Activated T-cell treated with anti-CD3 and anti-CD28 coated beads for 1 hour (primary cell): ENCODE data around the gene PSMA1.

Experiments used
- DNase-seq: peaks from one replicate; pipeline ENCODE4 v3.0.0-alpha.2; 2020; ENCODE audit warnings: low read depth

Gene PSMA1

DNA sequence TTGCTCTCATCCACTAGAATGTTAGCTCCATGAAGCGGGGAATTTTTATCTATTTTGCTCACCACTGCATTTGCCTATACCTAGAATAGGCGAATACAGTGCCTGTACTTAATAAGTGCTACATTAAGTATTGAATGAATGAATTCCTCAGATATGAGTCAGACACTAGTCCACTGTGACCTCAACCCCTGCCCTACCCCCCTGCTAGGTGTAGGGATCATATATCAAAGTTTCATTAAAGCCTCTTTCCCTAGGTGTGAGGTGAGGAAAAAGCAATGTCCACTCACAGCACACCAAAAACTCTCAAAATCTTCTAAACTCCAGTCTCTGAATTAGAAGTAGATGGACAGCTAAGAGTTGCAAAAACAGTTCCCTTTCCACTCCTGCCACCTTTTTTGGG lies 9.8 kb upstream of the PSMA1 start:
- no peak for DNase-seq

- no peak for DNase-seq
These were observed 9.1 kb upstream of the PSMA1 start for GRCh38 chr11:14529321-14529720.

- no peak for DNase-seq
These were observed 2.6 kb upstream of the PSMA1 start for GRCh38 chr11:14522801-14523200.

- no peak for DNase-seq
These were observed 2.1 kb upstream of the PSMA1 start for GRCh38 chr11:14522245-14522644.

DNA sequence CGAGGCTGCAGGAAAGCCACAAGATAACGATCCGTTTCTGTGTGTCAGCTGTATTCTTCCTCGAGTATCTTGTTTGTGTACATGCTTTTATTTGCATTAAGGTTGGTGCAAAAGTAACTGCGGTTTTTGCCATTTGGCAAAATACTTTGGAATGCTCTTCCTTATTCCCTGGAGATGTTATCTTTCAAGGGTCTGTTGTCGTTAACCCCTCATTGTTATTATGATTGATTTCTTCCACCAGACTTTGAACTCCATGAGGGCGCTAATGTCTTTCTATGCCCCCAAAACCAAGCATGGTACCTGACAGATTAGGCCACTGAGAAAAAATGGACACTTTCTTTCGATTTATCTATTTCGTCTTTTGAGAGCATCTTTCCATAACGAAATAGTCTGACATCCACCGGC lies 563 bp upstream of the PSMA1 start:
- no peak for DNase-seq

DNA sequence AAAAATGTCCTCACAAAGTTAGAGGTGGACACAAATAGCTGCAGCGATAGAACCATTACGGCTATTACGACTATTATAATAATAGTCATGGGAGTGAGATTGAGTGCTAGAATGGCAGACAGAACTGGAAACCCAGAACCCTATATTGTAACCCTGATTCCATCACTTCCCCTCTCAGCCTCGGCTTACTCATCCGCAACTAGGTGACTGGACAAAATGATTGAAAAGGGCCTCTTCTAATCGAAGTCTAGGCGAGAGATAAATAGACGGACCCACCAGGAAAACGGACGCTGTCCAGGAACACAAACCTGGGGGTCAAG lies 629 bp downstream of the PSMA1 start:
- DNase-seq = no peak

DNA sequence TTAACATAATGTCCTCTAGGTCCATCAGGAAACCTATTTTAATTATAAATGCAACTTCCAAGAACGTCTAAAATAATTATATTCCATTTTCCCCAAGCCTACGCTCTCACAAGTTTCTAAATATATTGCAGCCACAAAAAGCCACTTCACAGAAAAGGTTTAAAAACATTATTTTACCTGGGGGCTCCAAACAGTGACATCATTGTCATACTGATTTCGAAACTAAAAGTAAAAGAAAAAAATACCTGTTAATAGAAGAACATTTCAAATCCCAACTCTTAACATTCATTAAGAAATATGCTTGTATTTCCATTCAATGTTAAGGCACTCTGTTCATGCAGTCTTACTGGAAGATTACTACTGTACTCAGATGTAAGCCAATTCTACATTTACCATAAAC lies 1.4 kb downstream of the PSMA1 start:
- DNase-seq = no peak

- DNase-seq = no peak
These were observed 6.4 kb downstream of the PSMA1 start for GRCh38 chr11:14513800-14514199.

DNA sequence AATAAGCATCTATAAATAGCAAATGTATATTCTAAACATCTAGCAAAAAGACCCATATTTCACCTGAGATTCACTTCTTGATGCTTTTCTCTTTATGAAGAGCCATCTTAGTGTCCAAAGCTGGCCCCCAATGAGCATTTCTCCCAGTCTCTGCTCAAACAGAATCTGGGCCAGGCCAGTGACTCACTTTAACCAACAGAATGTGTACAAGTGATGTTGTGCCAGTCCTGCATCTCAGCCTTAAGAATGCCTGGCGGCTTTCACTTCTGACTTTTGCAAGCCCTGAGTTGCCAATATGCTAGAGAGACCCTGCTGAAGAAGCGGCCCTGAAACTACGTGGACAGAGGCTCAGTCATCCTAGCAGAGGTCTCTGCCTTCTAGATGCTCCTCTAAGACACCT lies 13.7 kb downstream of the PSMA1 start:
- no peak for DNase-seq

- DNase-seq = no peak
These were observed 17.2 kb downstream of the PSMA1 start for GRCh38 chr11:14503023-14503422.

GRCh38 chr11:14502039-14502438 lies 18.1 kb downstream of the PSMA1 start:
- no peak for DNase-seq

DNA sequence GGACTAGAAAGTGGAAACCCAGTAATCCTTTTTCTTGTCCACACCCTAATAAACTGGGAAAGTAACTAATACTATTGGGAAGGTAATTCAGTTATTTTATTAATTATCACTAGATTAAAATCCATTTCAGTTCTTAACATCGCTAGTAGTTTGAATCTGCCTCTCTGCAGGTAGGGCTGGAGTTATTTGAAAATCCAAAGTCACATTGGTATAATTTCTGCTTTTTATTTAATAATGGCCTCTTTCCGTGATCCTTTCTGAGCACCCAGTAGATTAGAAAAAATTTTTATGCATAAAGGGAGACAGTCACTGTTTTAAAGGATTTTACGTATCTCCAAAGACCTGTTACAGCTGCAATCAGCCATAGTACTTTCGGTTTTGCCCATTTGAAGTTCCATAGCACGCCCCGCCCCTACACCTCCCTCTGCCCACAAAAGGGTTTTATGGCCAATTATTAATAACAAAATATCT lies 20.0 kb downstream of the PSMA1 start:
- DNase-seq = peak; percentile 37

DNA sequence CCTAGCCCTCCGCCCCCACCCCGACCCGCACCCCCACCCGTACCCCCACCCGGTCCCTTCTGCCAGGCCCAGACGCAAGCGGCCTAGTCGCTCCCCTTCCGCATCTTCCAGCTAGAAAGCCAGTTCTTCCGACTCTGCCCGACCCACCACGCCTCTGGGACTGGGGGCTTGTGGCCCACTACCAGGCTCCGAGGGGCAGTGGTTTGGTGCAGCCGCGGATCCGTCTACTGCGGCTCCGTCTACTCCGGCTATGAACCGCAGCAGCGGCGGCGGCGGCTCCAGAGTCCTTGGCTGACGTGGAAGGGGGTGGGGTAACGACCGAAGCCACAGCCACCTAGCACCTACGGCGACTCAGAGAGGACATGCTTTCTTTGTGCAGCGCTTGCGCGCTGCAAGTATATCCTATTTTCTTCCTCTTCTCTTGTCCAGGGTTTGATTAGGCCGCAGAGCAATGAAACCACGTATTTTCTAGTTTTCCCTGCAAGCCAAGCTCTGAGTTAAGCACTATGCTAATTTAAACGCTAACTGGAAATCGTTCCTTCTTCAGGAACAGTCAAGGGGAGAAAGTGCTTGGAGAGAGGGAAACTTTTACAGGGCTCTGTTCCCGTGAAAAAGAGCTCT lies 20.5 kb downstream of the PSMA1 start, which contains the start of gene COPB1:
Gene COPB1 (minus strand): TSS at position 252 of the 621 bp plus-strand sequence. CDS start 883 bp downstream, outside the sequence.
- DNase-seq = peak; percentile 84

- peak; percentile 8 for DNase-seq
These were observed 21.0 kb downstream of the PSMA1 start for GRCh38 chr11:14499178-14499559.

DNA sequence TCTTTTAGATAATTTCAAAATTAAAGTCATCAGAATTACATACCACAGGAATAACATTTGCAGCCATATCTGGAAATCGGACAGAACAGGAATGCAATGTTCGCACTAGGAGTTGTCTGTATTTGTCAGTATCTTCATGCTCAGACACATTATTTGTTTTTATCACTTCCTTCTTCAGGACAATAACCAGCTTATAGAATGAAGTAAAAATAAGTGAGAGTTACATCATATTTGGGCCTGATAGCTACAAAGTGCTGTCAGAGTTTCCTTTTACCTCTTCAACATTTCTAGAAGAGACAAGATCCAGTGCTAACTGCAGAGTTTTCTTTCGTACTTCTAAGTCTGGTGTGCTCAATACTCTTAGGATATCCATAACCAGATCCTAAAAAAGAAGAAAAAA lies 39.5 kb downstream of the PSMA1 start:
- DNase-seq = no peak

GRCh38 chr11:14471127-14471526 lies 49.1 kb downstream of the PSMA1 start:
- DNase-seq = no peak

- DNase-seq = no peak
These were observed 56.6 kb downstream of the PSMA1 start for GRCh38 chr11:14463623-14464022.

- no peak for DNase-seq
These were observed 60.0 kb downstream of the PSMA1 start for GRCh38 chr11:14460147-14460546.

DNA sequence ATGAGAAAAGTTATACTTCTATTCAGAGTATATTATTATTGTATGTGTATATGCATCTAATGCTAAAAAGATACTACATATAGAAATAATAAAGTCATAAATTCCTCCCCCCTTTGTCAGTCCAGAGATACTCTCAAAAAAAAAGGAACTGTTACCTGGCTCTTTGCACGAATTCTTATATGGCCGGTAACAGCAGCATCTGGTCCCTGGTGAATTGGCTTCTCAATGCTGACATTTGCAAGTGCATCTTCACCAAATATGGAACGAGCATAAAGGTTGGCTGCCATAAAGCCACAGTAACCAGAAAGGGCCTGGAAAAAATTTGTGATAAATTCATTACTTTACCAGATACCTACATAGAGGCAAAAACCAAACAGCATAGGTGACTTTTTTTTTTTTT lies 61.8 kb downstream of the PSMA1 start:
- no peak for DNase-seq

DNA sequence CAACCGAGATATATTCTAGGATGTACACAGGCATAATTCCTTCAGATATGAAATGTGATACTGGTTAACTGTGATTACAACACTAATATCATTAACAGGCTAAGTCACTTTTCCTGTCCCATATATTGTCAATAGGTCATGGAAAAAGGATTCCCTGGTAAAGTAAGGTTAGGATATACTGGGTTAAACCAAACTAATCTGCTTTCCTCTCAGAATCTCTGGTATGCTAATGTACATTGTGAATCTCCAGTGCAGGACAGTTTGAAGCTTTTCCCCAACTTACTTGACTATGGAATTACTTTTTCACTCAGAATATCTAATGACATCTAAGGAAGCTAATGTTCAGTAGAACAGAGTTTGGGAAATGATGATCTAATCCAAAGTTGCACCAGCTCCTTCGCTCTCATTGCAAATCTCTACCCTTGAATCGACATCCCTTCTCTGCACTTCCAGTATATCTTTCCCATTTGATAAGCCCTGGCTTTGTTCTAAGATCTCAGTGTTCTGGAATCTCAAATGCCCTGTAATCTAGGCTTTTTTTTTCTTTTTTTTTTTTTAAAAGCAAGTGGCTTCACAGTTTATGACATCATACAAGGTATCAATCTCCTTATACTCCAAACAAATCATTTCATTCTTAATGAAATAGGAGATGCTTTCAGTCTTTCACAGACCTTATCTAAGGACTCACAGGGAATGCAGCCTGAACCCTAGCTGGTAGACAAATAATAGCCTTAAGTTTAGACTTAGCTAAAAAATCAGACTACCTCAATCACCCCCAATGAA lies 64.3 kb downstream of the PSMA1 start:
- no peak for DNase-seq
